SU-DHL-6 (cell line): ENCODE measurements around the gene GDF7.

Source experiments
- CTCF ChIP-seq: fragments of 200-600 bp; sonication (generic); IDR thresholded peaks from one replicate; pipeline ENCODE4 v1.5.1; 2017; ENCODE audit warnings: antibody characterized with exemption, mild to moderate bottlenecking, low read length, moderate library complexity; ENCODE audit not compliant: insufficient read depth, poor library complexity, severe bottlenecking
- EZH2phosphoT487 ChIP-seq: fragments of 200-600 bp; sonication (generic), shearing (Covaris generic); conservative IDR thresholded peaks from 2 replicates; pipeline ENCODE4 v1.6.1; 2018; ENCODE audit warnings: mild to moderate bottlenecking, antibody characterized with exemption, low read length, moderate library complexity, mixed read lengths

GRCh38 chr2:20671036-20671735, 4.2 kb downstream of the GDF7 start:
- no peak for TF ChIP-seq CTCF
- TF ChIP-seq EZH2phosphoT487 = no peak
